H1 (cell line): Measurements from ENCODE around the gene MMEL1. TPM values are rescaled to one million over a fixed set of nuclear protein-coding genes. Genes with fewer than 3 reads are reported as not detected.

Experiments
- BACH1 ChIP-seq: IDR thresholded peaks from 2 replicates; pipeline ENCODE4 v1.6.1; 2012; ENCODE audit warnings: low read length, improper control_type of control experiment
- GABPA ChIP-seq: IDR thresholded peaks from 2 replicates; pipeline ENCODE4 v1.6.1; 2011; ENCODE audit warnings: mild to moderate bottlenecking, low read length, moderate library complexity, borderline replicate concordance; ENCODE audit not compliant: insufficient read depth
- JUND ChIP-seq: IDR thresholded peaks from 2 replicates; pipeline ENCODE4 v1.6.1; 2011; ENCODE audit warnings: mild to moderate bottlenecking, improper control_type of control experiment, low read length
- KDM5A ChIP-seq: fragments of 200-600 bp; IDR thresholded peaks from 2 replicates; pipeline ENCODE4 v1.7.1; 2012; ENCODE audit warnings: mild to moderate bottlenecking, low read length, inconsistent platforms, mixed read lengths
- NRF1 ChIP-seq: IDR thresholded peaks from 2 replicates; pipeline ENCODE4 v1.6.1; 2011; ENCODE audit warnings: mild to moderate bottlenecking, low read depth, low read length, improper control_type of control experiment
- SP1 ChIP-seq: IDR thresholded peaks from 2 replicates; pipeline ENCODE4 v1.6.1; 2011; ENCODE audit warnings: low read depth, low read length
- USF2 ChIP-seq: IDR thresholded peaks from 2 replicates; pipeline ENCODE4 v1.6.1; 2011; ENCODE audit warnings: low read length, improper control_type of control experiment
- polyA plus RNA-seq, 7 experiments: library from polyadenylated mRNA; depleted of rRNA in 3 of 7; stranded (reverse) in 5 of 7; unstranded in 2 of 7; fragments of >200 nt in 5 of 7; fragments of 200-250 nt in 2 of 7; gene quantifications; 1 replicate in 5 of 7; 2 replicates in 1 of 7; 4 replicates in 1 of 7; pipeline versions ENCODE4 v1.2.1 to v1.2.3, GENCODE V29; 2011 to 2013; ENCODE audit warnings: missing spikeins in 2 of 7, mixed read lengths in 2 of 7
- total RNA-seq: library from RNA; stranded (reverse); fragmentation: NEBNext Ultra II Directional; extraction: Animal tissue kit (Norgen Biotek cat#: 25700); gene quantifications from 2 replicates; pipeline ENCODE4 v1.2.1, GENCODE V29; 2021

Gene MMEL1
- total and polyA plus RNA-seq, 2 of the 8 experiments (the other 6 are each of a cell fraction or from before 2014, with no cell fraction given): 0.91 to 1.7 TPM

GRCh38 chr1:2631136-2632050 is 1.4 kb downstream of the MMEL1 start (continued):
- TF ChIP-seq BACH1 (no peak), SP1 (no peak), NRF1 (no peak), USF2 (no peak), GABPA (no peak), JUND (no peak), KDM5A (no peak)
